Mesenchymal stem cell (in vitro differentiated cells and primary cell): ENCODE results near the gene MFRP.
A peak's percentile ranks its signal among the peaks of the same experiment; 100 is the strongest.

Source experiments
- DNase-seq: peaks from one replicate; pipeline ENCODE4 v3.0.0-alpha.2; 2013
- H2AFZ ChIP-seq: one replicate; pipeline ENCODE4 v1.6.1; 2013; ENCODE audit warnings: low read depth, mild to moderate bottlenecking, control low read depth, inconsistent platforms, low read length, moderate library complexity
- H2AK5ac ChIP-seq: 2 replicates; pipeline ENCODE4 v1.6.1; 2013; ENCODE audit warnings: low read length, moderate library complexity, mild to moderate bottlenecking, inconsistent platforms; ENCODE audit not compliant: severe bottlenecking
- H2BK120ac ChIP-seq: one replicate; pipeline ENCODE4 v1.6.1; 2013; ENCODE audit warnings: low read depth, mild to moderate bottlenecking, inconsistent platforms, low read length, moderate library complexity
- H2BK12ac ChIP-seq, 2 experiments: one replicate each; pipeline ENCODE4 v1.6.1; 2013; ENCODE audit warnings: inconsistent platforms in 2 of 2, low read length in 2 of 2, mild to moderate bottlenecking in 2 of 2, moderate library complexity in 2 of 2, control low read depth in 1 of 2
- H2BK15ac ChIP-seq: one replicate; pipeline ENCODE4 v1.6.1; 2013; ENCODE audit warnings: mild to moderate bottlenecking, low read depth, inconsistent platforms; ENCODE audit not compliant: poor library complexity, severe bottlenecking
- H2BK5ac ChIP-seq: 2 replicates; pipeline ENCODE4 v1.6.1; 2013; ENCODE audit warnings: low read depth, mild to moderate bottlenecking, low read length, control low read depth, inconsistent platforms; ENCODE audit not compliant: poor library complexity, severe bottlenecking
- H3K14ac ChIP-seq, 2 experiments: one replicate each; pipeline ENCODE4 v1.6.1; 2013; ENCODE audit warnings: inconsistent platforms in 2 of 2, low read length in 2 of 2, control low read depth in 1 of 2, mild to moderate bottlenecking in 1 of 2, moderate library complexity in 1 of 2
- H3K18ac ChIP-seq, 2 experiments: one replicate each; pipeline ENCODE4 v1.6.1; 2013; ENCODE audit warnings: inconsistent platforms in 2 of 2, low read length in 2 of 2, control low read depth in 1 of 2, low read depth in 1 of 2, mild to moderate bottlenecking in 1 of 2
- H3K23ac ChIP-seq, 2 experiments: one replicate each; pipeline ENCODE4 v1.6.1; 2013; ENCODE audit warnings: inconsistent platforms in 2 of 2, low read length in 2 of 2, mild to moderate bottlenecking in 2 of 2, moderate library complexity in 2 of 2, control low read depth in 1 of 2
- H3K27ac ChIP-seq: 2 replicates; pipeline ENCODE4 v1.5.1; 2013; ENCODE audit warnings: mild to moderate bottlenecking, moderate library complexity, low read length, control low read depth, inconsistent platforms; ENCODE audit not compliant: poor library complexity, severe bottlenecking
- H3K27me3 ChIP-seq, 2 experiments: 2 replicates each; pipeline versions ENCODE4 v1.6.1 to v1.7.0; 2013; ENCODE audit warnings: low read length in 2 of 2, mild to moderate bottlenecking in 2 of 2, moderate library complexity in 2 of 2, control low read depth in 1 of 2, inconsistent platforms in 1 of 2; ENCODE audit not compliant: control insufficient read depth in 1 of 2, insufficient read depth in 1 of 2
- H3K36me3 ChIP-seq, 2 experiments: 2 replicates each; pipeline versions ENCODE4 v1.6.1 to v1.7.0; 2013; ENCODE audit warnings: low read length in 2 of 2, control low read depth in 1 of 2, inconsistent platforms in 1 of 2, low read depth in 1 of 2, mild to moderate bottlenecking in 1 of 2; ENCODE audit not compliant: insufficient read depth in 2 of 2, control insufficient read depth in 1 of 2
- H3K4ac ChIP-seq, 2 experiments: one replicate each; pipeline ENCODE4 v1.6.1; 2013; ENCODE audit warnings: inconsistent platforms in 2 of 2, low read length in 2 of 2, mild to moderate bottlenecking in 2 of 2, moderate library complexity in 2 of 2, control low read depth in 1 of 2, low read depth in 1 of 2
- H3K4me1 ChIP-seq: 2 replicates; pipeline ENCODE4 v1.6.1; 2013; ENCODE audit warnings: low read depth, low read length, control low read depth; ENCODE audit not compliant: control insufficient read depth, insufficient read depth
- H3K4me2 ChIP-seq: 2 replicates; pipeline ENCODE4 v1.6.1; 2013; ENCODE audit warnings: low read length, mild to moderate bottlenecking, inconsistent platforms; ENCODE audit not compliant: poor library complexity, severe bottlenecking
- H3K4me3 ChIP-seq, 2 experiments: 2 replicates each; pipeline versions ENCODE4 v1.5.1 to v1.7.0; 2013; ENCODE audit warnings: low read length in 2 of 2, mild to moderate bottlenecking in 2 of 2, control low read depth in 1 of 2, low read depth in 1 of 2; ENCODE audit not compliant: insufficient read depth in 1 of 2
- H3K79me1 ChIP-seq: replicated peaks from 2 replicates; pipeline ENCODE4 v1.6.1; 2013; ENCODE audit warnings: mild to moderate bottlenecking, control low read depth, low read length, inconsistent platforms; ENCODE audit not compliant: poor library complexity, severe bottlenecking
- H3K9ac ChIP-seq: 2 replicates; pipeline ENCODE4 v1.7.0; 2013; ENCODE audit warnings: mild to moderate bottlenecking, low read length, moderate library complexity
- H3K9me3 ChIP-seq: 2 replicates; pipeline ENCODE4 v1.7.0; 2013; ENCODE audit warnings: mild to moderate bottlenecking, low read length; ENCODE audit not compliant: control insufficient read depth
- H4K8ac ChIP-seq: one replicate; pipeline ENCODE4 v1.6.1; 2013; ENCODE audit warnings: inconsistent platforms, mild to moderate bottlenecking, low read length, moderate library complexity
- H4K91ac ChIP-seq: one replicate; pipeline ENCODE4 v1.6.1; 2013; ENCODE audit warnings: mild to moderate bottlenecking, low read length, inconsistent platforms
- WGBS: methylation state at CpG from one replicate; pipeline ENCODE4 v1.1.7; 2013; ENCODE audit warnings: mixed read lengths; 5-methylcytosine and 5-hydroxymethylcytosine counted together

Gene MFRP

DNA sequence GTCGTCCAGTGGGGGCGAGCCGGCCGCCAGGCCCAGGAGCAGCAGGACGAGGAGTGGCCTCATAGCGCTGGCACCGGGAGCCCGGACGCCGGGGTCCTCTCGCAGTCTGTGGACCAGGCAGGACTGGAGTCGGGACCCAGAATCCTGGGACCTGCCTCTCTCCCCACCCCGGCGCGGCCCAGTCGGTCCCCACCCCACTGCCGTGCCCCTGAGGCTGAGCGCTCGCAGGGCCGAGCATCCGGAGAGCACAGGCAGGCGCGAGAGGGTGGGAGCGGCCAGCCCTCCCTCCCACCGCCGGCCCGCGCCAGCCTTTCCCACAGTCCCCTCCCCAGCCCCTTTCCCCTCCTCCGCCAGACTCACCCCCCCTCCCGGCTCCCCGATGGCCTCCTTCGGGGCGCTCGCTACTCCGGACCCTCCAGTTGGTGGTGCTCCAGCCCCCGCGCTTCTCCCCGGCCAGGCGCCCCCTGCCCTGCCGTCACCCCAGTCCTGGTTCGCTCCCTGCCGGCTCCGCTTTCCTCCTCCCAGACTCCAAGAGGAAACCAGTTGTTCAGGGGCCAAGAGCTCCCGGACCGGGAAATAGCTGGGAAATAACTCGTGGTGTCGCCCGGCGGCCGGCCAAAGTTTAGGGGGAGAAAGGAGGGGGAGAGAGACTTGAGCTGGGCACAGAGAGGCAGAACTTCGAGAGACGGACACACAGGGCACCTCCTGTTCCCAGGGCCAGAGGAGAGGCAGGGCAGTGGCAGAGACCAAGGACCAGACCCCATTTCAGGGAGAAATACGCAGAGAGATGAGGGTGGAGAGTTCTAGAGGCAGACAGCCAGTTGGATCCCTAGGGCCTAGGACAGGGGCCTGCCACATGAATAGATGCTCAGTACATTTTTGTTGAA, 5.9 kb downstream of the MFRP start, which contains the start of gene C1QTNF5:
C1QTNF5 (minus strand) TSS at position 549 of the 887 bp plus-strand sequence; CDS start at position 63, 486 bp downstream.
- H2BK12ac ChIP-seq = peak within 1 kb of the TSS; percentile 78 to 90
- H2BK15ac ChIP-seq = peak within 1 kb of the TSS; percentile 93
- H3K4me1 ChIP-seq = peaks cover 32% of the 10 kb centered on the region
- peaks cover 18 to 63% of the 10 kb centered on the region in 2 experiments for H3K27me3 ChIP-seq
- no peaks in the 10 kb centered on the region for H3K9me3 ChIP-seq
- peak within 1 kb of the TSS; percentile 77 for H3K9ac ChIP-seq
- H3K14ac ChIP-seq = peak within 1 kb of the TSS in 1 of 2 experiments; percentile 70
- peak within 1 kb of the TSS; percentile 73 for H2AFZ ChIP-seq
- peaks cover 20% of the 10 kb centered on the region for H3K79me1 ChIP-seq
- WGBS = 4% methylated on average over 49 of the region's 53 CpGs
- H3K23ac ChIP-seq = peak within 1 kb of the TSS; percentile 34 to 55
- H4K91ac ChIP-seq = peak within 1 kb of the TSS; percentile 71
- H3K4me2 ChIP-seq = peak within 1 kb of the TSS; percentile 70
- H3K27ac ChIP-seq = no peak within 1 kb of the TSS
- peak within 1 kb of the TSS; percentile 35 to 77 for H3K4me3 ChIP-seq
- H2BK5ac ChIP-seq = no peak within 1 kb of the TSS
- peak within 1 kb of the TSS; percentile 94 for H2BK120ac ChIP-seq
- peak within 1 kb of the TSS; percentile 92 for H4K8ac ChIP-seq
- no peak within 1 kb of the TSS for H2AK5ac ChIP-seq
- peak within 1 kb of the TSS; percentile 72 to 99 for H3K4ac ChIP-seq
- H3K18ac ChIP-seq = peak within 1 kb of the TSS; percentile 86 to 94
- peaks cover 15 to 17% of the 10 kb centered on the region in 2 experiments for H3K36me3 ChIP-seq
- DNase-seq = peak; percentile 74

DNA sequence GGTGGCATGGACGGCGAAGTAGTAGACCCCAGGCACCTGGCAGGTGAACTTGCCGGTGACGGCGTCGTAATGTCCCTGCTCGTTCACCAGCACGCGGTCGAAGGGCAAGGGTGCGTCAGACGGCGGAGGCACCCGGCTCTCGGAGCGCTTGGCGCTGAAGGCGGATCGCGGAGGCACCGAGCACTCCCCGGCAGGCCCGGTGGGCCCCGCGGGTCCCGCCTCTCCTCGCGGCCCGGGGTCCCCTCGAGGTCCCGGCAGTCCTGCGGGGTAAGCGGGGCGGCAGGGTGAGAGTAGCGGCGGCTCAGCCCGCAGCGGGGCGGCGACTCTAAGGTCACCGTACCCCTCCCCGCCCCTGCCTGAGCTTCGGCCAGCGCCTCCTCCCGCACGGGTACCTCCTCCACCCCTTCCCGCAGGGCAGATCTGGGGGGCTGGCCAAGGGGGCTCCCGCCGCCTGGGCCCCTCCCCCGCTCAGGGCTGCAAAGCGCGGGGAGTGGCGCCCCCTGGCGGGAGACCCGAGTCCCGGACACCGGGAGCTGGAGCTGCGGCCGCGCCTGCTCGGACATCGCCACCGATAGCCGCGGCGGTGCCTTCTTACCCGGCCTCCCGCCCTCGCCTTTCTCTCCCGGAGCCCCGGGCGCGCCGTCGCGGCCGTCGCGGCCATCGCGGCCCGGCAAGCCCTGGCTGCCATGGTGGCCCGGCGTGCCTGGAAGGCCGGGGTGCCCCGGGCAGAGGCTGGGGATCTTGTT, 6.7 kb downstream of the MFRP start:
- Histone ChIP-seq H3K18ac (peak overlapping the region; percentile 86 to 94), H2BK5ac (no peak overlapping the region), H3K4me1 (peaks cover 39% of the 10 kb centered on the region), H3K4me3 (peak overlapping the region; percentile 35 to 77), H2AFZ (peak overlapping the region; percentile 73), H3K36me3 (peaks cover 15 to 17% of the 10 kb centered on the region in 2 experiments), H3K4me2 (peak overlapping the region; percentile 70), H3K9me3 (no peaks in the 10 kb centered on the region), H3K23ac (peak overlapping the region in 1 of 2 experiments; percentile 55), H3K79me1 (peaks cover 28% of the 10 kb centered on the region), H2BK12ac (peak overlapping the region; percentile 8 to 83), H4K8ac (peak overlapping the region; percentile 92), H2BK15ac (peak overlapping the region; percentile 91), H3K27me3 (peaks cover 18 to 55% of the 10 kb centered on the region in 2 experiments), H2AK5ac (no peak overlapping the region), H3K4ac (peak overlapping the region; percentile 64 to 99), H4K91ac (peak overlapping the region; percentile 71), H3K14ac (peak overlapping the region in 1 of 2 experiments; percentile 50), H3K27ac (no peak overlapping the region), H3K9ac (peak overlapping the region; percentile 77), H2BK120ac (peak overlapping the region; percentile 94)
- 9% methylated on average over 75 of the region's 86 CpGs for WGBS
- peak; percentile 66 for DNase-seq

DNA sequence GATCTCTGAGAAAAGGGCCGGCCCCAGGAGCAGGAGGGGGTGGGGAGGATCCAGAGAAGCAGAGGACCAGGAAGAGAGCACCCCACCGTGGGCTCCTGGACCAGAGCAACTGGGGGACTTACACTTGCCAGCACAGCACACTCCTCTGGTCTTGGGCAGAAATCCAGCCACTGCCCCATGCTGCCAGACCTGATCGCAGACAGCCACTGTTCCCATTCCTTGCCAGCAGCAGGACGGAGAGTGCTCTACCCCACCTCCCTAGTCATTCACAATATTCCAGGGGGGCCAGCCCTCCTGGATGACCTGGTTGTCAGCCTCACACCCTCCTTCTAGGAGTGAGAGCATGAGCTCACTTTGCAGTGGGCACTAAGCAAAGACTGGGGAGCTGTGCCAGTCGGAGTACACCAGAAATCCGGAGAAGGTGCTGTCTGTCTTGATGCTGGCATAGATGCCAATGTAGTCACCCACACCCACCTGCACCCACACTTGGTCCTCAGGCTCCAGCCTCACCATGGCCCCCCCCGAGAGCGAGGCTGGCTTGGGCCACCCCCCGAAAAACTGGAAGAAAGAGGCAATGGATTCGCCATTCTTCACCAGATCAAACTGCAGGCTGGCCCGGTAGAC, 7.4 kb downstream of the MFRP start:
- H3K4me3 ChIP-seq = peak overlapping the region in 1 of 2 experiments; percentile 77
- H2AFZ ChIP-seq = peak overlapping the region; percentile 39
- peak; percentile 24 for DNase-seq
- H3K4me1 ChIP-seq = peaks cover 39% of the 10 kb centered on the region
- no peak overlapping the region for H3K4me2 ChIP-seq
- H2AK5ac ChIP-seq = no peak overlapping the region
- H3K14ac ChIP-seq = peak overlapping the region in 1 of 2 experiments; percentile 9
- H2BK12ac ChIP-seq = peak overlapping the region; percentile 40 to 83
- H3K4ac ChIP-seq = peak overlapping the region; percentile 19 to 58
- peaks cover 30% of the 10 kb centered on the region for H3K79me1 ChIP-seq
- H3K23ac ChIP-seq = peak overlapping the region in 1 of 2 experiments; percentile 9
- H3K27ac ChIP-seq = no peak overlapping the region
- H3K9me3 ChIP-seq = no peaks in the 10 kb centered on the region
- peaks cover 18 to 48% of the 10 kb centered on the region in 2 experiments for H3K27me3 ChIP-seq
- H4K8ac ChIP-seq = peak overlapping the region; percentile 92
- H4K91ac ChIP-seq = peak overlapping the region; percentile 64
- H3K36me3 ChIP-seq = peaks cover 15 to 17% of the 10 kb centered on the region in 2 experiments
- peak overlapping the region; percentile 94 for H2BK120ac ChIP-seq
- H3K9ac ChIP-seq = peak overlapping the region; percentile 77
- H2BK15ac ChIP-seq = peak overlapping the region; percentile 91
- no peak overlapping the region for H2BK5ac ChIP-seq
- H3K18ac ChIP-seq = peak overlapping the region; percentile 83 to 85
- 69% methylated on average over 11 of the region's 11 CpGs for WGBS
